ENCODE data around the gene DKKL1. TPM values are rescaled to one million over a fixed set of nuclear protein-coding genes. Genes with fewer than 3 reads are reported as not detected.

Gene DKKL1
- polyA plus RNA-seq, 3 donors from 2014 or later = not detected

- Mint-ChIP-seq H3K27me3 (ENCODE audit: low read depth in 3 of 3) (peaks cover 0 to 8% (median 7%) of the 10 kb centered on the region in 3 donors), H3K9me3 (peaks cover 5 to 17% (median 8%) of the 10 kb centered on the region in 6 donors), H3K27ac (no peak overlapping the region), H3K36me3 (peaks cover 0 to 8% (median 4%) of the 10 kb centered on the region in 3 donors), H3K4me3 (no peak overlapping the region), H3K4me1 (peaks cover 0 to 6% of the 10 kb centered on the region in 2 donors)
- no peak for DNase-seq
These were observed 19.0 kb downstream of the DKKL1 start for GRCh38 chr19:49382639-49383038.

- DNase-seq = no peak
- H3K36me3 Mint-ChIP-seq = peaks cover 0 to 8% (median 4%) of the 10 kb centered on the region in 3 donors
- H3K27ac Mint-ChIP-seq = peak overlapping the region in 1 of 6 donors; percentile 1
- peaks cover 4 to 15% of the 10 kb centered on the region in 2 donors for H3K4me1 Mint-ChIP-seq
- H3K9me3 Mint-ChIP-seq = peaks cover 5 to 17% (median 8%) of the 10 kb centered on the region in 6 donors
- H3K27me3 Mint-ChIP-seq (ENCODE audit: low read depth in 3 of 3) = peaks cover 4 to 12% (median 10%) of the 10 kb centered on the region in 3 donors
- no peak overlapping the region for H3K4me3 Mint-ChIP-seq
These were observed 19.9 kb downstream of the DKKL1 start for GRCh38 chr19:49383599-49383998.

- Mint-ChIP-seq H3K9me3 (no peaks in the 10 kb centered on the region), H3K4me1 (peaks cover 18 to 34% of the 10 kb centered on the region in 2 donors), H3K27me3 (ENCODE audit: low read depth in 3 of 3) (peaks cover 7 to 18% (median 8%) of the 10 kb centered on the region in 3 donors)
These were observed 24.3 kb downstream of the DKKL1 start, which contains the start of gene KASH5 for GRCh38 chr19:49387936-49388372. Gene KASH5 (plus strand): TSS chr19:49388249. CDS start chr19:49390884, 2,635 bp downstream.

GRCh38 chr19:49389406-49389805 lies 25.7 kb downstream of the DKKL1 start:
- Mint-ChIP-seq H3K27me3 (ENCODE audit: low read depth in 3 of 3) (peaks cover 7 to 21% (median 8%) of the 10 kb centered on the region in 3 donors), H3K27ac (no peak overlapping the region), H3K4me1 (peaks cover 18 to 34% of the 10 kb centered on the region in 2 donors), H3K9me3 (no peaks in the 10 kb centered on the region), H3K4me3 (no peak overlapping the region), H3K36me3 (no peaks in the 10 kb centered on the region)
- DNase-seq = no peak

More at GRCh38 chr19:49387936-49388372, 24.3 kb downstream of the DKKL1 start, which contains the start of gene KASH5:
- Mint-ChIP-seq H3K4me3 (peak within 1 kb of the TSS; percentile 46 to 74 (median 62)), H3K36me3 (no peaks in the 10 kb centered on the region), H3K27ac (peak within 1 kb of the TSS in 5 of 6 donors; percentile 65 to 82 (median 79))
- DNase-seq = peak; percentile 79 to 90 (median 86)

- H3K4me1 Mint-ChIP-seq = peaks cover 18 to 34% of the 10 kb centered on the region in 2 donors
- H3K27ac Mint-ChIP-seq = peak overlapping the region in 1 of 6 donors; percentile 46
- DNase-seq = no peak
- no peaks in the 10 kb centered on the region for H3K9me3 Mint-ChIP-seq
- H3K36me3 Mint-ChIP-seq = no peaks in the 10 kb centered on the region
- no peak overlapping the region for H3K4me3 Mint-ChIP-seq
- H3K27me3 Mint-ChIP-seq (ENCODE audit: low read depth in 3 of 3) = peaks cover 2 to 21% (median 7%) of the 10 kb centered on the region in 3 donors
These were observed 26.7 kb downstream of the DKKL1 start for GRCh38 chr19:49390131-49390928.

GRCh38 chr19:49390929-49391359 lies 27.3 kb downstream of the DKKL1 start:
- H3K4me3 Mint-ChIP-seq = no peak overlapping the region
- no peaks in the 10 kb centered on the region for H3K36me3 Mint-ChIP-seq
- peaks cover 18 to 34% of the 10 kb centered on the region in 2 donors for H3K4me1 Mint-ChIP-seq
- H3K9me3 Mint-ChIP-seq = no peaks in the 10 kb centered on the region
- peaks cover 2 to 21% (median 7%) of the 10 kb centered on the region in 3 donors for H3K27me3 Mint-ChIP-seq (ENCODE audit: low read depth in 3 of 3)
- no peak for DNase-seq
- H3K27ac Mint-ChIP-seq = peak overlapping the region in 1 of 6 donors; percentile 67

- H3K4me3 Mint-ChIP-seq = peak overlapping the region in 2 of 5 donors; percentile 6 to 29
- peak overlapping the region; percentile 12 to 90 (median 56) for H3K27ac Mint-ChIP-seq
- DNase-seq = peak; percentile 69 to 74 (median 73)
- H3K9me3 Mint-ChIP-seq = no peaks in the 10 kb centered on the region
- no peaks in the 10 kb centered on the region for H3K36me3 Mint-ChIP-seq
- H3K4me1 Mint-ChIP-seq = peaks cover 18 to 34% of the 10 kb centered on the region in 2 donors
- peaks cover 2 to 22% (median 7%) of the 10 kb centered on the region in 3 donors for H3K27me3 Mint-ChIP-seq (ENCODE audit: low read depth in 3 of 3)
These were observed 28.1 kb downstream of the DKKL1 start for GRCh38 chr19:49391581-49392399.

GRCh38 chr19:49393881-49394280 lies 30.2 kb downstream of the DKKL1 start:
- H3K36me3 Mint-ChIP-seq = no peaks in the 10 kb centered on the region
- H3K4me1 Mint-ChIP-seq = peaks cover 12 to 15% of the 10 kb centered on the region in 2 donors
- no peak overlapping the region for H3K27ac Mint-ChIP-seq
- no peak for DNase-seq
- H3K27me3 Mint-ChIP-seq (ENCODE audit: low read depth in 3 of 3) = peaks cover 0 to 15% (median 2%) of the 10 kb centered on the region in 3 donors
- H3K9me3 Mint-ChIP-seq = no peaks in the 10 kb centered on the region
- H3K4me3 Mint-ChIP-seq = no peak overlapping the region

GRCh38 chr19:49395581-49396407 lies 32.1 kb downstream of the DKKL1 start:
- H3K4me3 Mint-ChIP-seq = no peak overlapping the region
- no peaks in the 10 kb centered on the region for H3K36me3 Mint-ChIP-seq
- no peaks in the 10 kb centered on the region for H3K9me3 Mint-ChIP-seq
- DNase-seq = no peak
- peaks cover 10 to 15% of the 10 kb centered on the region in 2 donors for H3K4me1 Mint-ChIP-seq
- peaks cover 0 to 12% (median 2%) of the 10 kb centered on the region in 3 donors for H3K27me3 Mint-ChIP-seq (ENCODE audit: low read depth in 3 of 3)
- H3K27ac Mint-ChIP-seq = no peak overlapping the region

- Mint-ChIP-seq H3K9me3 (no peaks in the 10 kb centered on the region), H3K36me3 (no peaks in the 10 kb centered on the region), H3K4me3 (no peak overlapping the region), H3K4me1 (peaks cover 4 to 5% of the 10 kb centered on the region in 2 donors), H3K27me3 (ENCODE audit: low read depth in 3 of 3) (peaks cover 0 to 11% (median 2%) of the 10 kb centered on the region in 3 donors), H3K27ac (no peak overlapping the region)
- no peak for DNase-seq
These were observed 33.2 kb downstream of the DKKL1 start for GRCh38 chr19:49396738-49397505.

- peaks cover 0 to 8% (median 2%) of the 10 kb centered on the region in 3 donors for H3K27me3 Mint-ChIP-seq (ENCODE audit: low read depth in 3 of 3)
- H3K36me3 Mint-ChIP-seq = no peaks in the 10 kb centered on the region
- no peaks in the 10 kb centered on the region for H3K4me1 Mint-ChIP-seq
- H3K27ac Mint-ChIP-seq = no peak overlapping the region
- DNase-seq = no peak
- H3K4me3 Mint-ChIP-seq = no peak overlapping the region
- H3K9me3 Mint-ChIP-seq = no peaks in the 10 kb centered on the region
These were observed 34.4 kb downstream of the DKKL1 start for GRCh38 chr19:49398001-49398615.

- Mint-ChIP-seq H3K27me3 (ENCODE audit: low read depth in 3 of 3) (peaks cover 0 to 7% (median 2%) of the 10 kb centered on the region in 3 donors), H3K4me3 (no peak overlapping the region), H3K36me3 (no peaks in the 10 kb centered on the region), H3K9me3 (no peaks in the 10 kb centered on the region), H3K27ac (no peak overlapping the region), H3K4me1 (no peaks in the 10 kb centered on the region)
- no peak for DNase-seq
These were observed 35.3 kb downstream of the DKKL1 start for GRCh38 chr19:49398931-49399330.
